ENCODE measurements around the gene FAM13A. TPM values are rescaled to one million over a fixed set of nuclear protein-coding genes. Genes with fewer than 3 reads are reported as not detected.

Gene FAM13A
- total and polyA plus RNA-seq, 10 of the 15 experiments (the other 5 are each of a cell fraction or from before 2014, with no cell fraction given), result 0.05 to 1.8 (median 0.27) TPM; not detected in 1

DNA sequence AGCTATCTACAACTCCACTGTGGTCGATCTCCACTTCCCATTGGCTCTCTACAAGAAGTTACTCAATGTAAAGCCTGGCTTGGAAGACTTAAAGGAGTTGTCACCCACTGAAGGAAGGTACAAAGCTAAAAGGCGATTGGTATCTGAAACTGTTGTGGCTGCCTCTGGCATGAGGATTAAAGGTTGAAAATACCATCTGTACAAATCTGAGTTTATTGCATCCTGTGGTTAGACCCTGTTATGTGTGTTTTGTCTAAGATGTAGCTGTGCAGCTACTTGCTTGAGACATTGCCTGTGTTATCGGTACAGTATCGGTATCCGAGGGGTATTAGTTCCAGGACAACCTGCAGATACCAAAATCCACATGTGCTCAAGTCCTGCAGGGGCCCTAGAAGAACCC is 375.8 kb downstream of the FAM13A start (continued):
- TF ChIP-seq, protein P1, sequence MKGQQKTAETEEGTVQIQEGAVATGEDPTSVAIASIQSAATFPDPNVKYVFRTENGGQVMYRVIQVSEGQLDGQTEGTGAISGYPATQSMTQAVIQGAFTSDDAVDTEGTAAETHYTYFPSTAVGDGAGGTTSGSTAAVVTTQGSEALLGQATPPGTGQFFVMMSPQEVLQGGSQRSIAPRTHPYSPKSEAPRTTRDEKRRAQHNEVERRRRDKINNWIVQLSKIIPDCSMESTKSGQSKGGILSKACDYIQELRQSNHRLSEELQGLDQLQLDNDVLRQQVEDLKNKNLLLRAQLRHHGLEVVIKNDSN (IDR thresholded peaks at IDR 0.05; ENCODE audit: borderline replicate concordance, extremely low read length, insufficient read depth, low read depth, low read length), result no peak
- TF ChIP-seq, protein P2, sequence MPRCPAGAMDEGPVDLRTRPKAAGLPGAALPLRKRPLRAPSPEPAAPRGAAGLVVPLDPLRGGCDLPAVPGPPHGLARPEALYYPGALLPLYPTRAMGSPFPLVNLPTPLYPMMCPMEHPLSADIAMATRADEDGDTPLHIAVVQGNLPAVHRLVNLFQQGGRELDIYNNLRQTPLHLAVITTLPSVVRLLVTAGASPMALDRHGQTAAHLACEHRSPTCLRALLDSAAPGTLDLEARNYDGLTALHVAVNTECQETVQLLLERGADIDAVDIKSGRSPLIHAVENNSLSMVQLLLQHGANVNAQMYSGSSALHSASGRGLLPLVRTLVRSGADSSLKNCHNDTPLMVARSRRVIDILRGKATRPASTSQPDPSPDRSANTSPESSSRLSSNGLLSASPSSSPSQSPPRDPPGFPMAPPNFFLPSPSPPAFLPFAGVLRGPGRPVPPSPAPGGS (IDR thresholded peaks at IDR 0.05; ENCODE audit: borderline replicate concordance, insufficient read depth, low read depth, low read length, poor library complexity, severe bottlenecking), result no peak
- TF ChIP-seq ZNF217 (IDR thresholded peaks at IDR 0.05) (no peak), JUND (IDR thresholded peaks at IDR 0.05; ENCODE audit: low read depth, low read length) (no peak)

Small RNA genes within 50 kb of the gene (small RNA-seq; reads per million reads assigned to genes)
- gene RF02115 (not detected), gene RNU6-33P (not detected)

Other genes with a start within 250 kb of the FAM13A start
- 6.6 and 8.1 TPM in 2 replicates for gene TIGD2, start 54.3 kb upstream of the FAM13A start, total RNA-seq (2014; rRNA removed)
- gene TIGD2, start 54.3 kb upstream of the FAM13A start, total RNA-seq (2014; rRNA removed; fragmentation: Illumina TruSeq; extraction: Trizol), result 8.4 and 9.0 TPM in 2 replicates
- gene TIGD2, start 54.3 kb upstream of the FAM13A start, total RNA-seq (2021), result 5.5 and 6.0 TPM in 2 replicates
- gene TIGD2, start 54.3 kb upstream of the FAM13A start, polyA plus RNA-seq (2011; rRNA removed), result 3.6 and 4.6 TPM in 2 replicates
- 7.9 and 8.7 TPM in 2 replicates for gene TIGD2, start 54.3 kb upstream of the FAM13A start, polyA plus RNA-seq (2014; fragmentation: Illumina TruSeq; extraction: Trizol)
- gene TIGD2, start 54.3 kb upstream of the FAM13A start, polyA plus RNA-seq (2014; fragmentation: Nextera tagmentation; extraction: Ambion mirVana), result 1 to 10 TPM; 2.4 to 3.6 TPM
- 3.9 and 4.1 TPM in 2 replicates for gene TIGD2, start 54.3 kb upstream of the FAM13A start, polyA plus RNA-seq (2014; rRNA removed)
- gene TIGD2, start 54.3 kb upstream of the FAM13A start, polyA plus RNA-seq (2016; fragmentation: Nextera tagmentation; extraction: Ambion mirVana), result 1 to 10 TPM; 4.5 to 5.8 TPM

All from GM12878 (cell line).